Fibroblast of lung (primary cell): Measurements from ENCODE around the gene CLCF1. TPM values are rescaled to one million over a fixed set of nuclear protein-coding genes. Genes with fewer than 3 reads are reported as not detected.
A peak's percentile ranks its signal among the peaks of the same experiment; 100 is the strongest.
"Not testable (repeated sequence)": the region's sequence is repeated elsewhere in the genome, so short reads cannot be mapped to it uniquely, and the experiment has no call there.

Experiments used
- DNase-seq, 2 donors: peaks; one replicate each; pipeline versions ENCODE4 v3.0.0 to v3.0.0-alpha.2; 2010; ENCODE audit warnings: low read depth in 2 of 2
- H2AFZ ChIP-seq: 2 replicates; pipeline ENCODE4 v1.5.1; 2012; ENCODE audit warnings: low read length, control low read depth, inconsistent platforms
- H3K27ac ChIP-seq: 2 replicates; pipeline ENCODE4 v1.5.1; 2011; ENCODE audit warnings: low read length, control low read depth; ENCODE audit not compliant: insufficient read depth
- H3K27me3 ChIP-seq: 2 replicates; pipeline ENCODE4 v1.5.1; 2011; ENCODE audit warnings: mild to moderate bottlenecking, low read length; ENCODE audit not compliant: control insufficient read depth, insufficient read depth
- H3K36me3 ChIP-seq: 2 replicates; pipeline ENCODE4 v1.5.1; 2011; ENCODE audit warnings: low read length; ENCODE audit not compliant: control insufficient read depth, insufficient read depth
- H3K4me1 ChIP-seq: 2 replicates; pipeline ENCODE4 v1.5.1; 2011; ENCODE audit warnings: low read length; ENCODE audit not compliant: control insufficient read depth, insufficient read depth; ENCODE audit errors: extremely low read depth
- H3K4me2 ChIP-seq: 2 replicates; pipeline ENCODE4 v1.5.1; 2011; ENCODE audit warnings: low read length, control low read depth; ENCODE audit not compliant: insufficient read depth; ENCODE audit errors: extremely low read depth
- H3K4me3 ChIP-seq, 4 experiments: fragments of 200-600 bp in 1 of 4; sonication (generic) in 1 of 4; replicated peaks in 1 of 4; 2 replicates each; pipeline ENCODE4 v1.5.1; 2011 to 2016; ENCODE audit warnings: low read length in 4 of 4, low read depth in 3 of 4, mild to moderate bottlenecking in 3 of 4, control low read depth in 2 of 4, inconsistent platforms in 1 of 4, mixed read lengths in 1 of 4; ENCODE audit not compliant: insufficient read depth in 1 of 4; ENCODE audit errors: control extremely low read depth in 1 of 4
- H3K79me2 ChIP-seq: 2 replicates; pipeline ENCODE4 v1.5.1; 2012; ENCODE audit warnings: mild to moderate bottlenecking, low read length, inconsistent platforms; ENCODE audit not compliant: control insufficient read depth, insufficient read depth
- H3K9ac ChIP-seq: 2 replicates; pipeline ENCODE4 v1.5.1; 2011; ENCODE audit warnings: mild to moderate bottlenecking, low read length, control low read depth; ENCODE audit not compliant: insufficient read depth
- H3K9me3 ChIP-seq: 2 replicates; pipeline ENCODE4 v1.5.1; 2012; ENCODE audit warnings: low read depth, low read length; ENCODE audit not compliant: control insufficient read depth, insufficient read depth
- H4K20me1 ChIP-seq: 2 replicates; pipeline ENCODE4 v1.5.1; 2011; ENCODE audit warnings: low read length; ENCODE audit not compliant: control insufficient read depth, insufficient read depth; ENCODE audit errors: extremely low read depth
- CTCF ChIP-seq, 2 donors: IDR thresholded peaks in 1 of 2; conservative IDR thresholded peaks in 1 of 2; 1 replicate in 1 of 2; 2 replicates in 1 of 2; pipeline ENCODE4 v1.5.1; 2011 to 2012; ENCODE audit warnings: low read length in 2 of 2, control low read depth in 1 of 2, inconsistent platforms in 1 of 2, low read depth in 1 of 2, mild to moderate bottlenecking in 1 of 2
- EZH2 ChIP-seq: IDR thresholded peaks from 2 replicates; pipeline ENCODE4 v1.5.1; 2012; ENCODE audit warnings: low read length, control low read depth, mild to moderate bottlenecking; ENCODE audit errors: missing control alignments
- polyA plus RNA-seq, 2 donors: library from polyadenylated mRNA; depleted of rRNA in 1 of 2; stranded (reverse) in 1 of 2; unstranded in 1 of 2; fragments of >200 nt; gene quantifications; 2 replicates each; pipeline ENCODE4 v1.2.1, GENCODE V29; 2011 to 2012; ENCODE audit warnings: missing spikeins in 1 of 2
- total RNA-seq: library from RNA; depleted of rRNA; stranded (reverse); fragments of >200 nt; gene quantifications from 2 replicates; pipeline ENCODE4 v1.2.1, GENCODE V29; 2014

Gene CLCF1
- total and polyA plus RNA-seq, 2 donors (not counting 1 experiment from before 2014, with no cell fraction given) = 2.3 to 6.0 TPM

- Histone ChIP-seq H3K36me3 (peaks cover 19% of the 10 kb centered on the region), H3K79me2 (peaks cover 24% of the 10 kb centered on the region), H3K27ac (peak overlapping the region; percentile 83), H3K4me3 (peak overlapping the region in 3 of 4 experiments; percentile 41 to 55 (median 47)), H2AFZ (peak overlapping the region; percentile 91), H3K4me2 (peak overlapping the region; percentile 88)
- H4K20me1 ChIP-seq, H3K4me1 ChIP-seq, H3K27me3 ChIP-seq, H3K9me3 ChIP-seq, DNase-seq, H3K9ac ChIP-seq: not testable (repeated sequence)
These were observed 28.9 kb upstream of the CLCF1 start for GRCh38 chr11:67402192-67402839.

GRCh38 chr11:67401495-67402191 is 28.2 kb upstream of the CLCF1 start, which contains the start of gene PPP1CA:
PPP1CA (minus strand) TSS chr11:67401858; CDS start chr11:67401782, 76 bp downstream.
- peak within 1 kb of the TSS; percentile 91 for H2AFZ ChIP-seq
- H3K4me2 ChIP-seq = peak within 1 kb of the TSS; percentile 94
- peaks cover 6% of the 10 kb centered on the region for H3K4me1 ChIP-seq
- peak within 1 kb of the TSS; percentile 86 for H3K9ac ChIP-seq
- H3K9me3 ChIP-seq = no peaks in the 10 kb centered on the region
- no peak for TF ChIP-seq CTCF (conservative IDR thresholded peaks at IDR 0.05 in 1 of 2, IDR thresholded peaks at IDR 0.05 in 1 of 2; ENCODE audit: low read depth in 1 of 2, low read length in 2 of 2)
- no peak for TF ChIP-seq EZH2
- H3K36me3 ChIP-seq = peaks cover 20% of the 10 kb centered on the region
- H3K27ac ChIP-seq = peak within 1 kb of the TSS; percentile 89
- H4K20me1 ChIP-seq = no peaks in the 10 kb centered on the region
- DNase-seq = peak; percentile 79 to 88
- no peaks in the 10 kb centered on the region for H3K27me3 ChIP-seq
- H3K4me3 ChIP-seq = peak within 1 kb of the TSS; percentile 80 to 99 (median 92)
- H3K79me2 ChIP-seq = peaks cover 24% of the 10 kb centered on the region

- Histone ChIP-seq H3K9ac (peak overlapping the region; percentile 86), H3K4me2 (peak overlapping the region; percentile 94), H3K79me2 (peaks cover 24% of the 10 kb centered on the region), H3K4me3 (peak overlapping the region; percentile 80 to 99 (median 92)), H3K27ac (peak overlapping the region; percentile 89), H3K9me3 (no peaks in the 10 kb centered on the region), H3K27me3 (no peaks in the 10 kb centered on the region), H3K4me1 (peaks cover 6% of the 10 kb centered on the region), H4K20me1 (no peaks in the 10 kb centered on the region), H2AFZ (no peak overlapping the region), H3K36me3 (peaks cover 20% of the 10 kb centered on the region)
- no peak for DNase-seq
- TF ChIP-seq CTCF (conservative IDR thresholded peaks at IDR 0.05 in 1 of 2, IDR thresholded peaks at IDR 0.05 in 1 of 2; ENCODE audit: low read depth in 1 of 2, low read length in 2 of 2) (no peak), EZH2 (no peak)
These were observed 27.6 kb upstream of the CLCF1 start for GRCh38 chr11:67400942-67401494.
